ENCODE results near the gene HNRNPL.

DNA sequence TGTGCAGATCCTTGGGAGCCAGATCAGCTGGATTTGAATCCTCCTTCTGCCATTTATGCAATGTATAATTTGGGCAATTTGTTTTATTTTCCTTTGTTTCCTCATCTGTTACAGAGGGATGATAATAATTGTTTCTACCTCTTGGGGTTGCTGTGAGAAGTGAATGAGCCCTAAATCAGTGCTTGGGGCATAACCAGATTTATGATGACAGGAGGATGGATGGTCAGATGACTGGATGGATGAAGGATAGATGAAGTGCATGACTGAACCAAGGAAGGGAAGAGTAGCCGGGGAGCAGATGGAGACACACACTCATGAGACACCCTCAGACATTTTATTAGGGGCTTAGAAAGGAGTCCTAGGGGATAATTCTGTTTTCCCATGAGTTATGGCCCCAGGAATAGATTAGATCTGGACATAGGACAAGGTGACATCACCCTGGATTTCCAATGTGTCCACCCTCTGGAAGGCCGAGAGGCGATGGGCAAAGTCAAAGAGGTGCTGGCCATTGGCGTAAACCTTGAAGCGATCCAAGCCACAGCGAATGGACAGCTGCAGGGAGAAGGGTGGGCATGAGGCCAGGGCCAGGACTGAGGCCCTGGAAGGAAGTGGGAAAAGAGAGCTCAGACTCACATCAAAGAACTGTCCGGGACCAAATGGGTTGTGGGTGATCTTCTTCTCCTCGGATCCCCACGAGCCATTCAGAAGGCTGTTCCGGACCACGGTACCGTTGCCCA lies 48.3 kb downstream of the HNRNPL start:
- TF ChIP-seq CTCF (IDR thresholded peaks at IDR 0.05; ENCODE audit: borderline replicate concordance, extremely low read depth, low read length, poor library complexity, severe bottlenecking) (no peak), EZH2 (IDR thresholded peaks at IDR 0.05; ENCODE audit: borderline replicate concordance, low read depth, low read length, severe bottlenecking) (no peak)

Data from DND-41 (cell line).